Measurements from ENCODE around the gene ZFTA. TPM values are rescaled to one million over a fixed set of nuclear protein-coding genes. Genes with fewer than 3 reads are reported as not detected.

The ZFTA gene
- total and polyA plus RNA-seq, 4 donors = 1.7 to 12.1 (median 6.8) TPM

GRCh38 chr11:63729326-63729725, 39.2 kb downstream of the ZFTA start:
- Histone ChIP-seq H3K9me3 (ENCODE audit: control insufficient read depth in 4 of 4, low read length in 3 of 4) (no peaks in the 10 kb centered on the region), H3K36me3 (ENCODE audit: control insufficient read depth in 4 of 4, insufficient read depth in 3 of 4, low read depth in 1 of 4, low read length in 3 of 4) (no peaks in the 10 kb centered on the region), H3K9ac (ENCODE audit: low read depth in 1 of 2, low read length in 2 of 2) (no peak overlapping the region), H3K4me3 (ENCODE audit: low read depth in 1 of 3, low read length in 3 of 3) (no peak overlapping the region), H3K4me1 (ENCODE audit: control insufficient read depth in 4 of 4, insufficient read depth in 4 of 4, low read length in 3 of 4) (no peaks in the 10 kb centered on the region), H3K27me3 (ENCODE audit: control insufficient read depth in 4 of 4, insufficient read depth in 4 of 4, low read length in 3 of 4) (no peaks in the 10 kb centered on the region), H3K27ac (ENCODE audit: low read depth in 1 of 2, low read length in 2 of 2) (no peak overlapping the region)
- TF ChIP-seq EGR1 (IDR thresholded peaks at IDR 0.05; ENCODE audit: low read depth in 2 of 2) = no peak
- no peak for TF ChIP-seq SP1 (IDR thresholded peaks at IDR 0.05)
- no peak for TF ChIP-seq ATF3 (IDR thresholded peaks at IDR 0.05)
- no peak for TF ChIP-seq JUND (IDR thresholded peaks at IDR 0.05)
- no peak for TF ChIP-seq FOXA2 (IDR thresholded peaks at IDR 0.05)
- no peak for TF ChIP-seq HNF4G (IDR thresholded peaks at IDR 0.05)
- no peak for TF ChIP-seq GABPA (IDR thresholded peaks at IDR 0.05 in 1 of 2, conservative IDR thresholded peaks at IDR 0.05 in 1 of 2)
- no peak for TF ChIP-seq RAD21 (IDR thresholded peaks at IDR 0.05)
- no peak for TF ChIP-seq MAX (IDR thresholded peaks at IDR 0.05)
- no peak for TF ChIP-seq CTCF (IDR thresholded peaks at IDR 0.05; ENCODE audit: low read depth, low read length, missing input control)
- TF ChIP-seq TAF1 (conservative IDR thresholded peaks at IDR 0.05) = no peak
- no peak for TF ChIP-seq ZBTB33 (IDR thresholded peaks at IDR 0.05)
- TF ChIP-seq NR2F2 (IDR thresholded peaks at IDR 0.05) = no peak
- TF ChIP-seq HNF4A (conservative IDR thresholded peaks at IDR 0.05) = no peak
- TF ChIP-seq REST (IDR thresholded peaks at IDR 0.05) = no peak
- TF ChIP-seq FOXA1 (IDR thresholded peaks at IDR 0.05) = no peak
- TF ChIP-seq RXRA (IDR thresholded peaks at IDR 0.05) = no peak
- TF ChIP-seq YY1 (IDR thresholded peaks at IDR 0.05) = no peak
- WGBS = 90% methylated on average over 3 of the region's 3 CpGs
- DNase-seq (ENCODE audit: low spot score) = no peak
